HEK293 (cell line): ENCODE results near the gene CDC34.

Source experiments
- CTCF ChIA-PET: fragments of 350-600 bp; formaldehyde crosslinking; extraction: SDS; loops from one replicate; lab custom pipeline; 2021; ENCODE audit warnings: antibody characterized with exemption; lab: Yijun Ruan, JAX
- POLR2A ChIA-PET: fragments of 300-600 bp; formaldehyde crosslinking; extraction: SDS; loops from one replicate; lab custom pipeline; 2020; ENCODE audit warnings: antibody characterized with exemption, inconsistent platforms; lab: Yijun Ruan, JAX
- H3K27ac ChIP-seq: fragments of 200-500 bp; sonication (Bioruptor generic); 2 replicates; pipeline ENCODE4 v1.5.1; 2014; ENCODE audit warnings: low read depth, low read length, control low read depth, inconsistent platforms; ENCODE audit errors: extremely low read depth
- H3K36me3 ChIP-seq, 2 experiments: fragments of 200-500 bp in 1 of 2; sonication (Bioruptor generic) in 1 of 2; 1 replicate in 1 of 2; 2 replicates in 1 of 2; pipeline ENCODE4 v1.5.1; 2014 to 2017; ENCODE audit warnings: inconsistent platforms in 2 of 2, low read length in 2 of 2; ENCODE audit not compliant: control insufficient read depth in 2 of 2, insufficient read depth in 1 of 2
- H3K4me1 ChIP-seq: fragments of 200-500 bp; sonication (Bioruptor generic); 2 replicates; pipeline ENCODE4 v1.5.1; 2014; ENCODE audit warnings: mild to moderate bottlenecking, low read length, inconsistent platforms; ENCODE audit not compliant: control insufficient read depth, insufficient read depth
- H3K4me3 ChIP-seq: 2 replicates; pipeline ENCODE4 v1.5.1; 2011; ENCODE audit warnings: low read depth, mild to moderate bottlenecking, control low read depth, low read length, moderate library complexity
- H3K9me3 ChIP-seq: fragments of 200-500 bp; sonication (Bioruptor generic); 2 replicates; pipeline ENCODE4 v1.5.1; 2014; ENCODE audit warnings: low read depth, low read length, inconsistent platforms; ENCODE audit not compliant: control insufficient read depth, insufficient read depth
- BCL11A ChIP-seq: fragments of 450-650 bp; formaldehyde crosslinking; IDR thresholded peaks from 2 replicates; pipeline ENCODE4 v1.5.1; 2016; ENCODE audit warnings: low read depth, missing biosample characterization, missing genetic modification characterization
- BCL11B ChIP-seq: fragments of 450-650 bp; formaldehyde crosslinking; IDR thresholded peaks from 2 replicates; pipeline ENCODE4 v1.5.1; 2016; ENCODE audit warnings: low read depth, missing biosample characterization, missing genetic modification characterization
- GLIS2 ChIP-seq: fragments of 450-650 bp; formaldehyde crosslinking; IDR thresholded peaks from 2 replicates; pipeline ENCODE4 v1.5.1; 2016; ENCODE audit warnings: missing biosample characterization, missing genetic modification characterization
- KLF10 ChIP-seq: fragments of 450-650 bp; IDR thresholded peaks from 2 replicates; pipeline ENCODE4 v1.5.1; 2018; ENCODE audit warnings: missing biosample characterization, mild to moderate bottlenecking, missing genetic modification characterization
- KLF16 ChIP-seq: fragments of 450-650 bp; formaldehyde crosslinking; IDR thresholded peaks from 2 replicates; pipeline ENCODE4 v1.5.1; 2017; ENCODE audit warnings: missing biosample characterization, missing genetic modification characterization
- OSR2 ChIP-seq: fragments of 450-650 bp; formaldehyde crosslinking; IDR thresholded peaks from 2 replicates; pipeline ENCODE4 v1.5.1; 2016; ENCODE audit warnings: missing biosample characterization, missing genetic modification characterization
- PRDM1 ChIP-seq: fragments of 450-650 bp; formaldehyde crosslinking; IDR thresholded peaks from 2 replicates; pipeline ENCODE4; 2016; ENCODE audit warnings: missing biosample characterization, missing genetic modification characterization
- SP3 ChIP-seq: fragments of 450-650 bp; formaldehyde crosslinking; IDR thresholded peaks from 2 replicates; pipeline ENCODE4 v1.5.1; 2016; ENCODE audit warnings: missing biosample characterization, missing genetic modification characterization
- YY1 ChIP-seq: fragments of 450-650 bp; formaldehyde crosslinking; IDR thresholded peaks from 2 replicates; pipeline ENCODE4 v1.5.1; 2018; ENCODE audit warnings: missing biosample characterization, missing genetic modification characterization
- ZBTB20 ChIP-seq: fragments of 450-650 bp; formaldehyde crosslinking; IDR thresholded peaks from 2 replicates; pipeline ENCODE4 v1.5.1; 2016; ENCODE audit warnings: missing biosample characterization, missing genetic modification characterization
- ZNF174 ChIP-seq: fragments of 450-650 bp; formaldehyde crosslinking; IDR thresholded peaks from 2 replicates; pipeline ENCODE4 v1.5.0; 2017; ENCODE audit warnings: missing biosample characterization, mild to moderate bottlenecking, missing genetic modification characterization
- ZNF335 ChIP-seq: fragments of 450-650 bp; formaldehyde crosslinking; conservative IDR thresholded peaks from 2 replicates; pipeline ENCODE4 v1.5.1; 2016; ENCODE audit warnings: missing biosample characterization, missing genetic modification characterization
- ZNF600 ChIP-seq: fragments of 450-650 bp; formaldehyde crosslinking; IDR thresholded peaks from 2 replicates; pipeline ENCODE4 v1.5.1; 2016; ENCODE audit warnings: missing biosample characterization, missing genetic modification characterization
- ZNF626 ChIP-seq: fragments of 450-650 bp; sonication (Bioruptor Pico); formaldehyde crosslinking; IDR thresholded peaks from 2 replicates; pipeline ENCODE4 v1.5.1; 2018; ENCODE audit warnings: missing biosample characterization, missing genetic modification characterization, inconsistent platforms
- ZNF629 ChIP-seq: fragments of 450-650 bp; formaldehyde crosslinking; IDR thresholded peaks from 2 replicates; pipeline ENCODE4 v1.5.1; 2017; ENCODE audit warnings: missing biosample characterization, missing genetic modification characterization
- ZNF660 ChIP-seq: fragments of 450-650 bp; IDR thresholded peaks from 2 replicates; pipeline ENCODE4 v1.5.1; 2018; ENCODE audit warnings: missing biosample characterization, mild to moderate bottlenecking, missing genetic modification characterization
- TF ChIP-seq, protein P1 (sequence below): fragments of 450-650 bp; formaldehyde crosslinking; IDR thresholded peaks from 2 replicates; pipeline ENCODE4 v1.5.1; 2016; ENCODE audit warnings: missing biosample characterization, missing genetic modification characterization
- TF ChIP-seq, protein P2 (sequence below): fragments of 450-650 bp; formaldehyde crosslinking; IDR thresholded peaks from 2 replicates; pipeline ENCODE4 v1.5.1; 2016; ENCODE audit warnings: missing biosample characterization, missing genetic modification characterization
- TF ChIP-seq, protein P3 (sequence below): fragments of 450-650 bp; formaldehyde crosslinking; IDR thresholded peaks from 2 replicates; pipeline ENCODE4 v1.5.1; 2016; ENCODE audit warnings: missing biosample characterization, missing genetic modification characterization

Gene CDC34

DNA sequence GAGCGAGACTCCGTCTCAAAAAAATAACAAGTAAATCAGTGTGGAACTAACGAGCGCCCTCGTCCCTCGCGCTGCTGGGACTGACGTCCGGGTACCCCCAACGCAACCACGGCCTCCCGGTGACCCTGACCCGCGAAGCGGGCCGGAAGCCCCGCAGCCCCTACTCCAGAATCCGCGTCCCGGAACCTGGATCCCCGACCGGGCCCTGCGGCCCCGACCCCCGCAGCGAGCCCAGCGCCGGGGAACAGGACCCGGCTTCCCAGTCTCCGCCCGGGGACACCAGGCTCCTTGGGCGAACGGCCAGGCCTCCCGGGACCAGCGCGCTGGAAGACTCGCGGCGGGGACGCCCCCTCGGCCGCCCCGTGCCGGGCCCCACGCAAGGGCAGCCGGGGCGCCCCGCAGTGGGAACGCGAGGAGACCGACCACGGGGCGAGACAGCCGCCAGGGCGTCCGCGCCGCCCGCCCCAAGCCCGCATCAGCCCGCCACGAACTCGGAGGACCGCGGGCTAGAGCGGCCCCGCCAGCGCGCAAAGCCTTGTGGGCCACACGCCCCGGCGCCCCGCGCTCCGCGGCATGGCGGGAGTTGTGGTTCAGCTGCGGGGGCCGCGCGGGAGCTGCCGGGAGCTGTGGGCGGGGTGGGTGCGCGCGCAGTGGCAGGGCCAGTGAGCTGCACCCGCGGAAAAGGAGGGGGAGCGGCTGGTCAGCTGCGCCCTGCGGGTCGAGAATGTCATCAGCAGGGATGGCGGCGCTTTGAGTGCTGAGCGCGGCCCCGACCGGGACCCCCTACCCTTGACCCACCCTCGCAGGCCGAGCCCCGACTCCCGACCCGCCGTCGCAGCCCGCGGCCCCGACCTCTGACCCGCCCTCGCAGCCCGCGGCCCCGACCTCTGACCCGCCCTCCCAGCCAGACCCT lies 42.8 kb upstream of the CDC34 start (continued):
- TF ChIP-seq ZNF626 (tag by site-specific recombination) (no peak), KLF10 (tag by site-specific recombination) (peak; percentile 36; the same call in 1 of the 2 replicates), ZBTB20 (peak; percentile 94), SP3 (peak; percentile 55), GLIS2 (no peak; the same call in 1 of the 2 replicates), YY1 (peak; percentile 25; the same call in 1 of the 2 replicates), KLF16 (tag by site-specific recombination) (peak; percentile 25; the same call in 1 of the 2 replicates), ZNF335 (tag by site-specific recombination) (peak; percentile 75), PRDM1 (tag by site-specific recombination) (no peak), OSR2 (tag by site-specific recombination) (peak; percentile 38), BCL11B (tag by site-specific recombination) (peak; percentile 85), ZNF629 (peak; percentile 16; the same call in 1 of the 2 replicates), ZNF660 (tag by site-specific recombination) (peak; percentile 71; the same call in 1 of the 2 replicates)
- TF ChIP-seq, protein P1, sequence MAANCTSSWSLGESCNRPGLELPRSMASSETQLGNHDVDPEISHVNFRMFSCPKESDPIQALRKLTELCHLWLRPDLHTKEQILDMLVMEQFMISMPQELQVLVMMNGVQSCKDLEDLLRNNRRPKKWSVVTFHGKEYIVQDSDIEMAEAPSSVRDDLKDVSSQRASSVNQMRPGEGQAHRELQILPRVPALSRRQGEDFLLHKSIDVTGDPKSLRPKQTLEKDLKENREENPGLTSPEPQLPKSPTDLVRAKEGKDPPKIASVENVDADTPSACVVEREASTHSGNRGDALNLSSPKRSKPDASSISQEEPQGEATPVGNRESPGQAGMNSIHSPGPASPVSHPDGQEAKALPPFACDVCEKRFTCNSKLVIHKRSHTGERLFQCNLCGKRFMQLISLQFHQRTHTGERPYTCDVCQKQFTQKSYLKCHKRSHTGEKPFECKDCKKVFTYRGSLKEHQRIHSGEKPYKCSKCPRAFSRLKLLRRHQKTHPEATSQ (tag by site-specific recombination): no peak
- TF ChIP-seq, protein P2, sequence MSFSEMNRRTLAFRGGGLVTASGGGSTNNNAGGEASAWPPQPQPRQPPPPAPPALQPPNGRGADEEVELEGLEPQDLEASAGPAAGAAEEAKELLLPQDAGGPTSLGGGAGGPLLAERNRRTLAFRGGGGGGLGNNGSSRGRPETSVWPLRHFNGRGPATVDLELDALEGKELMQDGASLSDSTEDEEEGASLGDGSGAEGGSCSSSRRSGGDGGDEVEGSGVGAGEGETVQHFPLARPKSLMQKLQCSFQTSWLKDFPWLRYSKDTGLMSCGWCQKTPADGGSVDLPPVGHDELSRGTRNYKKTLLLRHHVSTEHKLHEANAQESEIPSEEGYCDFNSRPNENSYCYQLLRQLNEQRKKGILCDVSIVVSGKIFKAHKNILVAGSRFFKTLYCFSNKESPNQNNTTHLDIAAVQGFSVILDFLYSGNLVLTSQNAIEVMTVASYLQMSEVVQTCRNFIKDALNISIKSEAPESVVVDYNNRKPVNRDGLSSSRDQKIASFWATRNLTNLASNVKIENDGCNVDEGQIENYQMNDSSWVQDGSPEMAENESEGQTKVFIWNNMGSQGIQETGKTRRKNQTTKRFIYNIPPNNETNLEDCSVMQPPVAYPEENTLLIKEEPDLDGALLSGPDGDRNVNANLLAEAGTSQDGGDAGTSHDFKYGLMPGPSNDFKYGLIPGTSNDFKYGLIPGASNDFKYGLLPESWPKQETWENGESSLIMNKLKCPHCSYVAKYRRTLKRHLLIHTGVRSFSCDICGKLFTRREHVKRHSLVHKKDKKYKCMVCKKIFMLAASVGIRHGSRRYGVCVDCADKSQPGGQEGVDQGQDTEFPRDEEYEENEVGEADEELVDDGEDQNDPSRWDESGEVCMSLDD (tag by site-specific recombination): 0 out of 2 replicates have a peak, but pooled peaks have one; percentile 23

DNA sequence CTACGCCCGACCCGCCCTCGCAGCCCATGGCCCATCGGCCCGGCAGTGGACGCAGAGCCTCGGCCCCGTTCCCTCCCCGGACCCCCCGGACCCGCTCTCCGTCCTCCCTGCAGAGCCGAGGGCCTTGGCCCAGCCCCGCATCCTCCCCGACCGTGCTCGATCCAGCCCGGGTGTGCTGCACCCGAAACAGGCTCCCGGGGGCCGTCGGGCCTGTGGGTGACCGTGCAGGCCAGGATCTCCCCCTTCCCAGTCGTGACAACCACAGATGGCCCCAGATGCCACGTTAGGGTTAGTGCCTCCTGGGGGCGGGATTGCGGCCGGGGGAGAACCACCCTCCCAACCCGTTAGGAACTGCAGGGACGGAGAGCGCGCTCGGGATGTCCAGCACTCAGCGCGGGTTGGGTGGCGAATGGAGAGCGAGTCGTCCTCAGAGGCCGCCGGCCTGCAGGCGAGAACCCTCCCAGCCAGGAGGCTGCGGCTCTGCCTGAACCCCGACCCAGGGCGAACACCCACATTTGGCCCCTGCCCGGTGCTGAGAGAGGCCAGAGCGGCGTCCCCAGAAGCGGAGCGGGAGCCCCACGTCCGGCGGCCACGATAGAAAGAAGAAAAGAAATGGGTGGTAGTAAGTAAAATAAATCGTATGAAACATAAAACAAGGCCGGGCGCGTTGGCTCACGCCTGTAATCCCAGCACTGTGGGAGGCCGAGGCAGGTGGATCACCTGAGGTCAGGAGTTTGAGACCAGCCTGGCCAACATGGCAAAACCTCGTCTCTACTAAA lies 42.0 kb upstream of the CDC34 start:
- Histone ChIP-seq H3K27ac (peak overlapping the region; percentile 92), H3K9me3 (no peaks in the 10 kb centered on the region)
- POLR2A ChIA-PET: interaction anchor here (0.6 to 4.3 kb wide), 7 partner anchors 15 to 499 kb away, joined by 3 to 33 read pairs (median 4); partner anchors contain the start of genes SHC2 and TPGS1

More for the DNA sequence above, 42.0 kb upstream of the CDC34 start:
- Histone ChIP-seq H3K36me3 (no peaks in the 10 kb centered on the region), H3K4me3 (peak overlapping the region; percentile 73), H3K4me1 (no peaks in the 10 kb centered on the region)
- TF ChIP-seq, protein P3, sequence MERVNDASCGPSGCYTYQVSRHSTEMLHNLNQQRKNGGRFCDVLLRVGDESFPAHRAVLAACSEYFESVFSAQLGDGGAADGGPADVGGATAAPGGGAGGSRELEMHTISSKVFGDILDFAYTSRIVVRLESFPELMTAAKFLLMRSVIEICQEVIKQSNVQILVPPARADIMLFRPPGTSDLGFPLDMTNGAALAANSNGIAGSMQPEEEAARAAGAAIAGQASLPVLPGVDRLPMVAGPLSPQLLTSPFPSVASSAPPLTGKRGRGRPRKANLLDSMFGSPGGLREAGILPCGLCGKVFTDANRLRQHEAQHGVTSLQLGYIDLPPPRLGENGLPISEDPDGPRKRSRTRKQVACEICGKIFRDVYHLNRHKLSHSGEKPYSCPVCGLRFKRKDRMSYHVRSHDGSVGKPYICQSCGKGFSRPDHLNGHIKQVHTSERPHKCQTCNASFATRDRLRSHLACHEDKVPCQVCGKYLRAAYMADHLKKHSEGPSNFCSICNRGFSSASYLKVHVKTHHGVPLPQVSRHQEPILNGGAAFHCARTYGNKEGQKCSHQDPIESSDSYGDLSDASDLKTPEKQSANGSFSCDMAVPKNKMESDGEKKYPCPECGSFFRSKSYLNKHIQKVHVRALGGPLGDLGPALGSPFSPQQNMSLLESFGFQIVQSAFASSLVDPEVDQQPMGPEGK (tag by site-specific recombination): 0 out of 2 replicates have a peak, but pooled peaks have one; percentile 11
- TF ChIP-seq BCL11A (tag by site-specific recombination) (0 out of 2 replicates have a peak, but pooled peaks have one; percentile 2), ZNF600 (0 out of 2 replicates have a peak, but pooled peaks have one; percentile 19), ZNF174 (tag by site-specific recombination) (no peak)
- CTCF ChIA-PET: interaction anchor here (0.7 to 2.7 kb wide), 4 partner anchors 11 to 21 kb away, joined by 3 to 16 read pairs (median 3); partner anchors contain the start of gene TPGS1
